Measurements from ENCODE around the gene ICA1L.
"Not testable (repeated sequence)": the region's sequence is repeated elsewhere in the genome, so short reads cannot be mapped to it uniquely, and the experiment has no call there.

The ICA1L gene

GRCh38 chr2:202870431-202871299 lies 901 bp downstream of the ICA1L start:
- peak; percentile 34 for TF ChIP-seq CTCF (conservative IDR thresholded peaks at IDR 0.05; ENCODE audit: control insufficient read depth, insufficient read depth, low read depth, low read length)
- DNase-seq (ENCODE audit: low read depth), result peak; percentile 48
- H3K4me3 ChIP-seq (ENCODE audit: control insufficient read depth, low read depth, low read length), result peak overlapping the region; percentile 87

- no peak overlapping the region for H3K4me3 ChIP-seq (ENCODE audit: control insufficient read depth, low read depth, low read length)
- no peak for TF ChIP-seq CTCF (conservative IDR thresholded peaks at IDR 0.05; ENCODE audit: control insufficient read depth, insufficient read depth, low read depth, low read length)
- no peak for DNase-seq (ENCODE audit: low read depth)
These were observed 9.6 kb downstream of the ICA1L start for GRCh38 chr2:202861987-202862386.

- no peak for TF ChIP-seq CTCF (conservative IDR thresholded peaks at IDR 0.05; ENCODE audit: control insufficient read depth, insufficient read depth, low read depth, low read length)
- no peak for DNase-seq (ENCODE audit: low read depth)
- H3K4me3 ChIP-seq (ENCODE audit: control insufficient read depth, low read depth, low read length), result no peak overlapping the region
These were observed 13.0 kb downstream of the ICA1L start for GRCh38 chr2:202858601-202859000.

- not testable (repeated sequence) for H3K4me3 ChIP-seq (ENCODE audit: control insufficient read depth, low read depth, low read length); DNase-seq (ENCODE audit: low read depth)
These were observed 22.2 kb downstream of the ICA1L start for GRCh38 chr2:202849343-202849742.

GRCh38 chr2:202848813-202849212 lies 22.8 kb downstream of the ICA1L start:
- DNase-seq (ENCODE audit: low read depth), result no peak
- no peak for TF ChIP-seq CTCF (conservative IDR thresholded peaks at IDR 0.05; ENCODE audit: control insufficient read depth, insufficient read depth, low read depth, low read length)
- H3K4me3 ChIP-seq (ENCODE audit: control insufficient read depth, low read depth, low read length), result no peak overlapping the region

GRCh38 chr2:202847693-202848524 lies 23.7 kb downstream of the ICA1L start:
- DNase-seq (ENCODE audit: low read depth), result no peak
- TF ChIP-seq CTCF (conservative IDR thresholded peaks at IDR 0.05; ENCODE audit: control insufficient read depth, insufficient read depth, low read depth, low read length), result no peak

GRCh38 chr2:202844656-202845055 lies 26.9 kb downstream of the ICA1L start:
- no peak overlapping the region for H3K4me3 ChIP-seq (ENCODE audit: control insufficient read depth, low read depth, low read length)
- no peak for DNase-seq (ENCODE audit: low read depth)
- TF ChIP-seq CTCF (conservative IDR thresholded peaks at IDR 0.05; ENCODE audit: control insufficient read depth, insufficient read depth, low read depth, low read length), result no peak

More at GRCh38 chr2:202847693-202848524, 23.7 kb downstream of the ICA1L start:
- H3K4me3 ChIP-seq (ENCODE audit: control insufficient read depth, low read depth, low read length), result no peak overlapping the region

All from fibroblast of mammary gland (primary cell).